T47D (cell line): Measurements from ENCODE around the gene NCR3LG1.

Source experiments
- DNase-seq, 2 experiments: peaks; one replicate each; pipeline versions ENCODE4 v3.0.0 to v3.0.0-alpha.2; 2011 to 2012; ENCODE audit warnings: low read depth in 1 of 2, low spot score in 1 of 2
- JUND ChIP-seq: IDR thresholded peaks from 2 replicates; pipeline ENCODE4 v1.6.1; 2012; ENCODE audit warnings: low read depth
- in situ Hi-C: cut with HindIII; loops from 2 replicates; pipeline ENCODE4 v1.10.0; 2016; ENCODE audit warnings: low sequenced_read_pairs, low pct_unique_long_range_greater_than_20kb

NCR3LG1 gene

DNA sequence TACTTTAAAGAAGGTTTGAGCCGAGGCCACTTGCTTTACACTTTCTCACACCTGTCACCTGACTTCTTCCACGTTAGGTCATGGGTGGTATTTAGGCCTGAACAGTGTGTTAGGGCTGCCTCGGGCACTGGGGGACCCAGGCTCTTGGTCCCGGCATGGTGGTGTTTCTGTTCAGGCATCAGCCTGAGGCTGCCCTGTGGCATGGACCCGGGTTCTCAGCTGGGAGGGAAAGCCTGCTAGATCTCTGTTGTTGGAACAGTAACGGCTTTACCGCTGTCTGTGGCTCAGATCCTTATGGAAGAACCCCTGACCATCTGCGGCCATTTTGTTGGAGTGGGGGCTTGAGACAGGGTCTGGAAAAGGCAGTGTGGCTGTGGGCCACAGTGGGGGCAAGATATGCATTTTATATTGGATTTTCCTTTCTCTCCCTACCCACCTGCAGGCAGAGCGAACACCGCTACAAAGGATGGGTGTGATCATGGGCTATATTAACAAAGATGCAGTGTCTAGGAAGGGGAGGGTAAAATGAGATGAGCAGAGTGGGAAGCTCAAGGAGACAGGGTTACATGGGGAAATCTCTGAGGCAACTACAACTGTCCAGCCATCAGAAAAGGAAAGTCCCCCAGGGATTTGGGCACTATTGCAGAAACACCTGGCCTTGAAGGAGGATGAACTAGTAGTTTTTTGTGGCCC is 38.5 kb downstream of the NCR3LG1 start:
- no peak for DNase-seq
- TF ChIP-seq JUND, result no peak
- in situ Hi-C loops, result no loop called here

DNA sequence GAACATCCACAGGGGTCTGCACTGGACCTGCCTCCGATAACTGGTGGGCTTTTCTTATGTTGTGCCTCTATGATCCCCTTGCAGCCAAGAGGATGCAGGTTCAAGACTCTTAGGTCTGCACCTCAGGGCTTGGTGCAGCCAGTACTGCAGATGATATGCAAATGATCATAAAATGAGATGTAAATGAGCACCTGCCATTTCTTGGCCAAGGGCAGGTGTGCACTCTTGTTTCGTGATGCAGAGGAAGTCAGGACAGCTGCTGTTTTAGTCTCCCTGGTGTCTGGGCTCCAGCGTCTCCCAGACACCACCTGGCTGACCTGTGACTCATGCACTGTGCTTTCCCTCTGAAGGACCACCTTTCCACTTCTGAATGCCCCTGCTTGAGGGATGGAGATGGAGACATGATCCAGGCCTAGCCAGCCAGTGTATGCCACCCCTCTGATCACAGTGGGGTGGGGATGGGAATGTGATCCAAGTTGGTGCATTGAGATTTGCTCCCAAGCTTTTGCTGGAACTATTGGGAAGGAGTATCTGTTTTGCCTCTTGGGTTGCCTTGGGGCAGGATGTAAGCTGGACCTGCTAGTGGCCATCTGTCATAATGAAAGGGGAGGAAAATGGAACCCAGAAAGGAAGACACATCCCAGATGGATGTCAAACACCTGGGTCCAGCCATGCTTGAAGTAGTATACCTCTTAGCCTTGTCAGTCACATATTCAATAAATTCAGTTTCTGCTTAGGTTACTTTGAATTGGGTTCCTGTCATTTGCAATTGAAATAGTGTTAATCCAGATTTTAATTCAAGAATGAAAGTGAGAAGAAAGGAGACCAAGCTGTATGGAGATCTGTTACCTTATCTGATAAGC is 40.1 kb downstream of the NCR3LG1 start:
- DNase-seq, result no peak
- TF ChIP-seq JUND, result no peak
- in situ Hi-C loops, result no loop called here

DNA sequence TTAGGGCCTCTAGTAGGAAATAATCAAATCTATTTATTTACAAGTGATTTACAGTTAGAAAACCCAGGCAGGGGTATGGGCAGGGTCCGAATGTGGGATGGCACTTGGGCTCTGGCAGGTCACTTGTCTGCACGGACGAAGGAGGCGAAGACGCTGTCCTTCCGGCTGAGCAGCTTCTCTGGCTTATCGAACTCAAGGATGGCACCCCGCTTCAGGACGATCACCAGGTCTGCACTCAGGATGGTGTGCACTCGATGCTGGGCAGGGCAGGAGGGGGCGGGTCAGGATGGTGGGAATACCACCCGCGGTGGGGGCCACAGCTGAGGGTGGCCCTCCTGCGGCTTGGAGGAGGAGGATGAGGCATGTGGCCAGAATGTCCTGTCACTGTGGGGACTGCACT is 41.3 kb downstream of the NCR3LG1 start:
- DNase-seq, result no peak
- no peak for TF ChIP-seq JUND
- in situ Hi-C loops, result no loop called here

DNA sequence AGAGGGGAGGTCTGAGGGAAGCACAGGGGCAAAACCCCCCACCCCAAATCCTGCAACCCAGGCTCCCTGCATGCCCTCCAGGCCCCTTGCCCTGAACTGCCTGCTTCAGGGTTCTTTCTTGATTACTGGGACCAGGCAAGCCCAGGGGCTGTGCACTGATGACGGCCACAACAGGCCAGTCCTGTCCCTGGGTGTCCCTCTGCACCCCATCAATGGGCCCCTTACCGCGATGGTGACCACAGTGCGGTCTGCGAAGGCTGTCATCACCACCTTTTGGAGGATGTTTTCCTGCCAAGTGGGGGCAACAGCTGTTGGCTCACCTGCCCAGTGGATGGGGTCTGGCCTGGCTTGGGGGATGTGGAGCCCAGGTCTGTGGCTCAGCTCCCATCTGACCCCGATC is 41.9 kb downstream of the NCR3LG1 start:
- no peak for DNase-seq
- in situ Hi-C loops, result no loop called here
- no peak for TF ChIP-seq JUND

DNA sequence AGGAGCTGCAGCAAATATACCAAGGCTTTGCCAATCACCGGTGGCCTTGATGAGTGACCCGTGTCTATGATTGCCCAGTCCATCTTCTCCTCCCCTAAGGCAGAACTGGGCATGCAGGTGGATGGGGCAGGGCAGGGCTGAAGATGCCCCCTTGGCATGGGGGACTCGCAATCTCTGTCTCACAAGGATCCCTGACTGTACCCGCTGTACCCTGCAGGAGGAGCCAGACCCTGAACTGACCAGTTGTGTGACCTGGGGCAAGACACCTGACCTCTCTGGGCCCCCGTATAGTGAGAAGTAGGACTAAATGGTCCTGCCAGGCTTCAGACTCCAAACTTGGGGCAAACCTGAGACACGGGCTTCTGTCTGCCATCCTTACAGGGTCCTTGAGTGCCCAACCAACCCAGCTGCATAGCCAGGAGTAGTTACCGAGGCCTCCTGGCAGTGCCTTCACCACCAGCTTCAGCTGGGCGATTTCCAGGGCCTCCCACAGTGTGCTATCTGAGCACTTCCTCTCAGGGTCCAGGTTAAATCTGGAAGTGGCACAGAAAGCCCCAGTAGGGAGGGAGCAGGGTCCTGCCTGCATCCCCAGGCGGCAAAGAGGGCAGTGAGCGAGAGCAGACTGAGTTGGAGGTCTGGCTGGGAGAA is 43.3 kb downstream of the NCR3LG1 start:
- DNase-seq, result no peak
- TF ChIP-seq JUND, result no peak
- in situ Hi-C loops, result no loop called here

DNA sequence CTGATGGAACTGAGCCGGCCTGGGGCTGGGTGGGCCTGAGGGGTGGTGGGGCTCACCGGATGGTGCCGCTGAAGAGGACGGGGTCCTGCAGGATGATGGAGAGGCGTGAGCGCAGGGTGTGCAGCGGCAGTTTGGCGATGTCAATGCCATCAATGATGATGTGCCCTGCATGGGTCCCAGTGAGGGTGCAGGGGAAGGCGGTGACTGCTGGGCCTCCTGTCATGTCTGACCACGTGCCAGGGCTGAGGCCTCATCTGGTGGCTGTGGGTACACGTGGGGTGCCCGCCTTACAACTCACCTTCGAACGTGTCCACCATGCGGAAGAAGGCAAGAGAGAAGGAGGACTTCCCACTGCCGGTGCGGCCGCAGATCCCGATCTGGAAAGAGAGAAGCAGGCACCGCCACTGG is 44.0 kb downstream of the NCR3LG1 start:
- in situ Hi-C loops, result no loop called here
- no peak for DNase-seq
- no peak for TF ChIP-seq JUND

DNA sequence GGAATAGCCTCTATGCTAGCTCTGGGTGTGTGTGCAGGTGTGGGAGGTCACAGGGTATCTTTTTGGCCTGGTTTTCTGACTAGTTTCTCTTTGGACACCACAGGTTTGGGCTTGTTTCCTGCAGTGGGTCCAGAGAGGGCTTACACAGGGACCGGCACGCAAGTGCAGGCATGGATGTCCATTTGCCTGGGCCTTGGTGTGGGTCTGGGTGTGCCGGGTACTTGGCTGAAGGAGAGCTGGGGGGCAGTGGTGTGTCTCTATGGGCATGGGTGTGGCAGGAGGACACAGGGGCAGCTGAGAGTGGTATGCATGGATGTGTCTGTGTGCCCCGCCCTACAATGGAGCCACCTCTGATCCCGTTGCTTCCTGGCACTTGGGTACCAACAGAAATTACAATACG is 44.4 kb downstream of the NCR3LG1 start:
- no peak for DNase-seq
- in situ Hi-C loops, result no loop called here

DNA sequence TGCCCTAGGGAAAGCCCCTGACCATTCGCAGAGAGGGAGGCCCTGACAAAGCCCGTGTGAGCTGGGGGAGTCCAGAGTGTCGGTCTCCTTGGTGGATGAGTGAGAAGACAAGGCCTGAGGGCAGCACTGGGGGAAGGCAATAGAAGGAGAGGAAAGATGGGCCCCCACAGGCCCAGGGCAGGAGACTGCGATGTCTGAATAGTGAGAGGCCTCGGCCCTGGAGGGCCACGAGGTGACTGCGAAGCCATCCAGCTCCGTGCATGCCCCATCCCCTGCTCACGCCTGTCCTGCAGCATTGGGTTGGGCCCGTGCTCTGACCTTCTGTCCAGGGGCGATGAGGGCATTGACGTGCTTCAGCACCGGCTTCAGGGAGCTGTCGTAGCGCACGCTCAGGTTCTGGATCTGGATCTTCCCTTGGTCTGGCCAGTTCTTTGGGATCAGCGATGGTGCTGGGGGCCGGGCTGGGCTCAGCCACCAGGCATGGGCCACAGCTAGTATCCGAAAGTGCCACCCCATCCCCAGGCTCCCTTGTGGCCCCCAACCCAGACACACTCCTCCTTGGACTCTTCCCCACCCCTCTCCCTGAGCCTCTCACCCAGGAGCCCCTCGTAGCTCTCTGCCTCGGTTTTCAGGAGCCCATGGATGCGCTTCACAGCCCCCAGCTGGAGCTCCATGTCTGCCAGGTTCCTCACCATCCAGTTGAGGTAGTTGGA is 45.2 kb downstream of the NCR3LG1 start:
- TF ChIP-seq JUND, result no peak
- in situ Hi-C loops, result no loop called here
- no peak for DNase-seq

More for the DNA sequence above, 44.4 kb downstream of the NCR3LG1 start:
- no peak for TF ChIP-seq JUND

DNA sequence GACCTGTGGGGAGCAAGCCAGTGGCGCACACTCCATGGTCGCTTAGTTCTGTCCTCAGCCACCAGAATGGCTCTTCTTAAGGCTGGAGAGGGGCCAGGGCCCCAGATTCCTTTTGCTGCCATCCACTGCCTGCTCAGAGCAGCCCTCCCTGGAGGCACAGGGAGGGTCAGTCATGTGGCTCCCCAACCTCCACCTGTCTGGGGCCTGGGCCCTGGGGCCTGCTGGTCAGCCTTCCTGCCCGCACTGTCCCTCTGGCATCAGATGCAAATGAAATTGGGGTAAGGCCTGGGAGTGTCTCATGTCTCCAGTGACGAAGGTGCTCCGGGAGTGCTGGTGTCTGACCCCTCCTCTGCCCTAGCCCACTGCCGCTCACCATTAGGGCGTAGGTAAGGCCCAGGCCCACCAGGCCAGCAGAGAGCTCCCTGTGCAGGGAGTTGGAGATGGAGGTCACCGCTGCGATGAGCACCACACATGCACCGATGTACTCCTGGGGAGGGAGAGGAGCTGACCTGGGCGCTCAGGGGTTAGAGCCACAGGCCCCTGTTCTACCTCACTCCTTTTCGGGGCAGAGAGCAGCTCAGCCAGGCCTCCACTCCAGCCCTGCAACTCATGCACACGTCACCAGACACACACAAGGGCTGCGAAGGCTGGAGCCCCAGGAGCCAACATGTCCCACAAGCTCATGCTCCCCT is 45.9 kb downstream of the NCR3LG1 start:
- no peak for DNase-seq
- in situ Hi-C loops, result no loop called here
- no peak for TF ChIP-seq JUND

DNA sequence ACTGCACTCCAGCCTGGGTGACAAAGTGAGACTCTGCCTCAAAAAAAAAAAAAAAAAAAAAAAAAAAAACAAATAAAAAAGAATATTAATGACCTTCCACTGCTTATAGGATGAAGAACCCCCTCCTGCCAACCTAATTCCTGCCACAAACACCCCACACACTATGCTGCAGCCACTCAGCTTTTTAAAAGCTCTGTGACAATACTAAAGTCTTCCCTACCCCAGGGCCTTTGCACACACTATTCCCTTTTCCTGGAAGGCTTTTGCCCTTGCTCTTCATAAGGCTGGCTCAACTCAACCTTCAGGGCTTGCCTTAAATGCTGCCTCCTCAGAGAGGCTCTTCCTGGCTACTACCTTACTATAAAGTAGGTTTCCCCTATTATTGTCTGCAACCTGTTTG is 47.6 kb downstream of the NCR3LG1 start:
- in situ Hi-C loops, result no loop called here
- no peak for TF ChIP-seq JUND
- no peak for DNase-seq

DNA sequence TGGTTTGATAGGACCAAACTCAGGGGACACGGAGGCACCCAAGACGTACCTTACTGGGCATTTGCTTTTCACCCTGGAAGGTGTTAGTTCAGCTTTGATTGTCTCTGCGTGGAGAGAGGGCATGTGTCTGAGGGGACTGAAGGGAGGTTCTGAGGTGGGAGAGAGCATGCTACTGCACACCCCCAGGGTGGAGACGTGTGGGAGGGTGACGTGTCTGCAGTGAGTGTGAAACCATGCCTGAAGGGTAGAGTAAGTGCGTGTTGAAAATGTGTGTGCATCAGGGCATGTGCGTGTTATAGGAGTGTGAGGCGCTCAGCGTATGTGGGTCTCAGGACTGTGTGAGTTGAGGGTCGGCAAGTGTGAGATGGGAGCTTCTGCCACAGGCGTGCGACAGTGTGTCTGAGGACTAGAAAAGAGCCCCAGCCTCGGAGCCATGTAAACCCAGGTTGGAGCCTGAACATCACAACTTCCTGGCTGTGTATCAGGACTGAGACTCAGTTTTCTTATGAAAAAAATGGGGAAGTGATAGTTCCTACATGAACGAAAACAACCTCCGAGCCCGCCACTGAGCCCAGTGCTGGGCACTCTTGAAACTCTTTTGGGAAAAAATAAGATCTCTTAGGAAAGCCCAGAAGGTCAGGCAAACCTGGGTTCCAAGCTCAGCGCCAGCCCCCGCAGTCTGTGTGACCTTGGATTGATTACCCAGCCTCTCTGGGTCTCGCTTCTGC is 48.6 kb downstream of the NCR3LG1 start:
- TF ChIP-seq JUND, result no peak
- no peak for DNase-seq
- in situ Hi-C loops, result no loop called here
